GM20000 (cell line): ENCODE data around the gene SENP6.
"Not testable (repeated sequence)": the region's sequence is repeated elsewhere in the genome, so short reads cannot be mapped to it uniquely, and the experiment has no call there.

Experiments used
- DNase-seq: peaks from one replicate; pipeline ENCODE4 v3.0.0; 2012; ENCODE audit warnings: low spot score
- TF ChIP-seq, protein P1 (sequence below): IDR thresholded peaks from 2 replicates; pipeline ENCODE4 v1.5.1; 2012; ENCODE audit warnings: mild to moderate bottlenecking, control low read depth; ENCODE audit errors: extremely low read depth, missing control alignments

The SENP6 gene

DNA sequence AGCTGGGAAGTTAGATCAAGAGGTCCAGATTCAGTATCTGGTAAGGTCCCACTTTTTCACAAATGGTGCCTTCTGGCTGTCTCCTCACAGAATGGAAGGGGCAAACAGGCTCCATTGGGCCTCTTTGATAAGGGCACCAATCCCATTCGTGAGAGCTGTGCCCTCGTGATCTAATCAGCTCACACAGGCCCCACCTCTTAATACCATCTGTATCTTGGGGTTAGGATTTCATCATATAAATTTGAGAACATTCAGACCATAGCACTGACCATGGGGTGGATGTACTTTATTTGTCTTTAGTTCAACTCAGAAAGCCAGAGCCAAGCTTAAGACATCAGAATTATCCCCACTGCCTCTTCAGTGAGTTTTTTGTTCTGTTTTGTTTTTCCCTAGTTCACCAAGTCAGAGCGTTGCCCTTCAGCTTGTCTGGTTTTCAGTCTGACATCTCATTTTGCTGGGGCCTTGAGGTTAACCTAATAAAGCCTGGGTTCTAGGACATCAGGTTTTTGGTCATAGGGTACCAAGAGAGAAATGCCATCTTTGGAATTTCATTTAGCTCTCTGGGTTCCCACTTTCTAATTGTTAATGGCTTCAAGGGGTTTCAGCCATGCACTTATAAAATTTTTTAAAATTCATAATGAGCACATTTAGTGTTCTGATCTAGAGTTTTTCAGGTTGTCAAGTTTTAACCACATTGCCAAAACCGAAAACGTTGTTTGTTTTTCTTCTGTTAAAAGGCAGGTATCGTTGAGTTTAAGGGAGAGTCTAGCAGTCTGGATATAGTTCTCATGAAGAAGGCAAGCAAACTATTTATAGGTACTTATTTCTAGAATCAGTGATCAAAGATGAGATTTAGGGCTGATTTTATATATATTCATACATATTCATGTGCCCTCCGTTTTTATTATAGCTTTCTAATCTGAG, 19.0 kb downstream of the SENP6 start:
- TF ChIP-seq, protein P1, sequence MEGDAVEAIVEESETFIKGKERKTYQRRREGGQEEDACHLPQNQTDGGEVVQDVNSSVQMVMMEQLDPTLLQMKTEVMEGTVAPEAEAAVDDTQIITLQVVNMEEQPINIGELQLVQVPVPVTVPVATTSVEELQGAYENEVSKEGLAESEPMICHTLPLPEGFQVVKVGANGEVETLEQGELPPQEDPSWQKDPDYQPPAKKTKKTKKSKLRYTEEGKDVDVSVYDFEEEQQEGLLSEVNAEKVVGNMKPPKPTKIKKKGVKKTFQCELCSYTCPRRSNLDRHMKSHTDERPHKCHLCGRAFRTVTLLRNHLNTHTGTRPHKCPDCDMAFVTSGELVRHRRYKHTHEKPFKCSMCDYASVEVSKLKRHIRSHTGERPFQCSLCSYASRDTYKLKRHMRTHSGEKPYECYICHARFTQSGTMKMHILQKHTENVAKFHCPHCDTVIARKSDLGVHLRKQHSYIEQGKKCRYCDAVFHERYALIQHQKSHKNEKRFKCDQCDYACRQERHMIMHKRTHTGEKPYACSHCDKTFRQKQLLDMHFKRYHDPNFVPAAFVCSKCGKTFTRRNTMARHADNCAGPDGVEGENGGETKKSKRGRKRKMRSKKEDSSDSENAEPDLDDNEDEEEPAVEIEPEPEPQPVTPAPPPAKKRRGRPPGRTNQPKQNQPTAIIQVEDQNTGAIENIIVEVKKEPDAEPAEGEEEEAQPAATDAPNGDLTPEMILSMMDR, result no peak
- no peak for DNase-seq

DNA sequence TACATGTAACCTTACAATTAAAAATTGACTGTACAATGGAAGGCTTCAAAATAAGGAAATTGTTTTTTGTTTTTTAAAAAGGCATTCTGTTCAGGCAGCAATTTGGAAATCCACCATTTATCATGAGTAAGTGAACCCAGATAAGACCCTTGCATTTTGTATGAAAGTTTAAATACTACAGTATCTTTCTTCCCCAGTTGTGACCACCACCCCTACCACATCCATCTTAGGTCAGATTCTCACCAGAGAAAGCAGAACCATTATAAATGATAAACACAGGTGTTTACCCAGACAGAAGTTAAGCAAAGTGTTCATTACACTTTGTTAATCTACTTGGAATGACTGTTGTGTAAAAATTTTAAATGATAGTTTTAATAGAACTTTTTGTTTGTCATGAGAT, 20.2 kb downstream of the SENP6 start:
- TF ChIP-seq, protein P1, result no peak
- no peak for DNase-seq

DNA sequence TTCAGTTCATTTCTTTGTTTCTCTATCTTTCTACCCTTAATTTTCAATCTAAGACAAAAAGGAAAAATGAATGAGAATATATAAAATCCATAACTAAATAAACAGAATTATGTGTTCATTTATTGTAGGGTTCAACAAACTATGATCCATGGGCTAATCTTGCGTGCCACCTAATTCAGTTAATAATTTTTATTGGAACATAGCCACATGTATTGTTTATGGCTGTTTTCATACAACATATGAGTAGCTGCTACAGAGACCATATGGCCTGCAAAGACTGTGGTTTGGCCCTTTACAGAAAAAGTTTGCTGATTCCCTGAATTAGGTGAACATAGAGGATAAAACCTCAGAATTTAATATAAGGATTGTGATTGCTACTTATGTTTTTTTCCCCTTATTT, 21.8 kb downstream of the SENP6 start:
- TF ChIP-seq, protein P1, result no peak

DNA sequence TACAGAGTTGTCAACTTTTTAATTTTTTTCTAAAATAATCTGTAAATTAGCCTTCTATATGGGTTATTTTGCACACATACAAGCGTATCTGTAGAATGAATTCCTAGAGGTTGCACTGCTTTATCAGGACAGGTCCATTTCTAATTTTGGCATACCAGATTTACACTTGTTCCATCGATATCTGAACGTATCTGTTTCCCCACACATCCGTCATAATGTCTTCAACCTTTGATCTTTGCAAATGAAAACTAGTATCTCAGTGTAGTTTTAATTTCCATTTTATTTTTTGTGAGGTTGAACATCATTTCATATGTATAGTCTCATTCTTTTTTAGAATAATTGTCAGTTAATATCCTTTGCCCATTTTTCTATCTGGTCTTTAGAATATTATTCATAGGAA, 22.7 kb downstream of the SENP6 start:
- no peak for DNase-seq
- TF ChIP-seq, protein P1, result no peak

More for the DNA sequence above, 21.8 kb downstream of the SENP6 start:
- DNase-seq, result no peak

DNA sequence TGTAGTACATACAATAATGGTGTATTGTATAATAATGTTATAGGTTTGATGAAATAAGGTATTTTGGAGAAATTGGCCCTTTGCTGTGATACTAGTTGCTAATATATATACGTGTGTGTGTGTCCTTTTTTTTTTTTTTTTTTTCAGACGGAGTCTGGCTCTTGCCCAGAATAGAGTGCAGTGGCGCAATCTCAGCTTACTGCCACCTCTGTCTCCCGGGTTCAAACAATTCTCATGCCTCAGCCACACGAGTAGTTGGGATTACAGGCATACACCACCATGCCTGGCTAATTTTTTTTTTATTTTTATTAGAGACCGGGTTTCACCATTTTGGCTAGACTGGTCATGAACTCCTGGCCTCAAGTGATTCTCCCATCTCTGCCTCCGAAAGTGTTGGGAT, 23.3 kb downstream of the SENP6 start:
- no peak for DNase-seq
- TF ChIP-seq, protein P1, result no peak

DNA sequence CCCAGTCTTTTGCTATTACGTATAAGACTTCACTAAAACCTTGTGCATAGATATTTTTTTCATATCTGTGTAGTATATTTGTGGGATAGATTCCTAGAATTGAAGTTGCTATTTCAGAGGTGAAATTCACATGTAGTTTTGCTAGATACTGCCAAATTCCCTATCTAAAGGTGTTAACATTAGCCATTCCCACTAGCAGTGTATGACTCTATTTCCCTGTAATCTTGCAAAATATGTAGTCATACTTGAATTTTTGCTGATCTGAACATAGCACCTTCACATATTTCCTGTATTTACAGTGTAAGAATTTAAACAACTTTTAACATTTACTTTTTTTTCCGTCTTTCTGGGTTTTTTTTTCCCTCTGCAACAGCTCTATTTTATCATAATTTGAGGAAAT, 24.9 kb downstream of the SENP6 start:
- DNase-seq, result no peak

DNA sequence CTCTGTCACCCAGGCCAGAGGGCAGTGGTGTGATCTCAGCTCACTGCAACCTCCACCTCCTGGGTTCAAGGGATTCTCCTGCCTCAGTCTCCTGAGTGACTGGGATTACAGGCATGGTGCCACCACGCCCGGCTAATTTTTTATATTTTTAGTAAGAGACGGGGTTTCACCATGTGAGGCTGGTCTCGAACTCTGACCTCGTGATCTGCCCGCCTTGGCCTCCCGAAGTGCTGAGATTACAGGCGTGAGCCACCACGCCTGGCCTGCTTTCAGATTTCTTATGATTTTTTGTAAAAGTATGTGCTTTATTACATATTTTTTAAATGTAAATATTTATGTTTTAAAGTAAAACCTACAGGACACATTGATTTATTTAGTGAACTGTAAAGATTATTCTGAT, 26.0 kb downstream of the SENP6 start:
- DNase-seq, result not testable (repeated sequence)

More for the DNA sequence above, 24.9 kb downstream of the SENP6 start:
- TF ChIP-seq, protein P1, result no peak
